Measurements from ENCODE around the gene REV1.
"Not testable (repeated sequence)": the region's sequence is repeated elsewhere in the genome, so short reads cannot be mapped to it uniquely, and the experiment has no call there.

REV1 gene

GRCh38 chr2:99399795-99400194, 90.0 kb downstream of the REV1 start:
- DNase-seq = no peak

GRCh38 chr2:99399063-99399462, 90.8 kb downstream of the REV1 start:
- no peak for DNase-seq

GRCh38 chr2:99398303-99398702, 91.5 kb downstream of the REV1 start:
- DNase-seq = no peak

- DNase-seq = no peak
Measured at GRCh38 chr2:99397266-99397920, 92.4 kb downstream of the REV1 start.

GRCh38 chr2:99395589-99396130, 94.2 kb downstream of the REV1 start:
- DNase-seq = no peak

- DNase-seq = no peak
Measured at GRCh38 chr2:99389946-99390345, 99.9 kb downstream of the REV1 start.

- DNase-seq = no peak
Measured at GRCh38 chr2:99389371-99389770, 100.4 kb downstream of the REV1 start.

GRCh38 chr2:99388892-99389291, 100.9 kb downstream of the REV1 start:
- no peak for DNase-seq

- DNase-seq = no peak
Measured at GRCh38 chr2:99386011-99386410, 103.8 kb downstream of the REV1 start.

GRCh38 chr2:99382143-99382542, 107.7 kb downstream of the REV1 start:
- no peak for DNase-seq

GRCh38 chr2:99380376-99381010, 109.3 kb downstream of the REV1 start:
- no peak for DNase-seq

- DNase-seq = no peak
Measured at GRCh38 chr2:99377879-99378278, 111.9 kb downstream of the REV1 start.

GRCh38 chr2:99376254-99376864, 113.5 kb downstream of the REV1 start:
- no peak for DNase-seq

- no peak for DNase-seq
Measured at GRCh38 chr2:99374747-99375146, 115.1 kb downstream of the REV1 start.

- DNase-seq = no peak
Measured at GRCh38 chr2:99373144-99373543, 116.7 kb downstream of the REV1 start.

GRCh38 chr2:99368854-99369253, 121.0 kb downstream of the REV1 start:
- not testable (repeated sequence) for DNase-seq

- no peak for DNase-seq
Measured at GRCh38 chr2:99365661-99366060, 124.2 kb downstream of the REV1 start.

- DNase-seq = no peak
Measured at GRCh38 chr2:99356853-99357252, 133.0 kb downstream of the REV1 start.

GRCh38 chr2:99354825-99355224, 135.0 kb downstream of the REV1 start:
- not testable (repeated sequence) for DNase-seq

- no peak for DNase-seq
Measured at GRCh38 chr2:99354070-99354469, 135.7 kb downstream of the REV1 start.

Measured in cortex of kidney (tissue), 1 donor.